H9 (cell line): ENCODE measurements around the gene ANKH. TPM values are rescaled to one million over a fixed set of nuclear protein-coding genes. Genes with fewer than 3 reads are reported as not detected.

Experiments used
- DNase-seq: peaks from one replicate; pipeline ENCODE4 v3.0.0-alpha.2; 2017
- H2AFZ ChIP-seq: one replicate; pipeline ENCODE4 v1.6.1; 2013; ENCODE audit warnings: mild to moderate bottlenecking, low read length, control low read depth, moderate library complexity
- H2AK5ac ChIP-seq: 2 replicates; pipeline ENCODE4 v1.6.1; 2013; ENCODE audit warnings: low read length, control low read depth, mixed read lengths; ENCODE audit not compliant: insufficient read length
- H2BK120ac ChIP-seq: one replicate; pipeline ENCODE4 v1.6.1; 2013; ENCODE audit warnings: low read depth, mild to moderate bottlenecking, low read length, control low read depth, inconsistent platforms; ENCODE audit not compliant: poor library complexity, severe bottlenecking
- H2BK12ac ChIP-seq: 2 replicates; pipeline ENCODE4 v1.6.1; 2013; ENCODE audit warnings: low read length, control low read depth, mixed read lengths, low read depth; ENCODE audit not compliant: insufficient read length
- H2BK15ac ChIP-seq: 2 replicates; pipeline ENCODE4 v1.6.1; 2013; ENCODE audit warnings: low read depth, low read length, control low read depth
- H2BK20ac ChIP-seq: one replicate; pipeline ENCODE4 v1.6.1; 2013; ENCODE audit warnings: low read depth, mild to moderate bottlenecking, low read length, control low read depth, inconsistent platforms; ENCODE audit not compliant: poor library complexity, severe bottlenecking
- H2BK5ac ChIP-seq: 2 replicates; pipeline ENCODE4 v1.6.1; 2013; ENCODE audit warnings: low read length, control low read depth, mixed read lengths; ENCODE audit not compliant: insufficient read length
- H3K14ac ChIP-seq: 2 replicates; pipeline ENCODE4 v1.6.1; 2013; ENCODE audit warnings: low read length, control low read depth; ENCODE audit not compliant: insufficient read depth
- H3K18ac ChIP-seq: 2 replicates; pipeline ENCODE4 v1.6.1; 2013; ENCODE audit warnings: low read depth, mild to moderate bottlenecking, mixed read lengths, low read length, control low read depth; ENCODE audit not compliant: insufficient read length
- H3K23ac ChIP-seq: 2 replicates; pipeline ENCODE4 v1.6.1; 2013; ENCODE audit warnings: low read length, control low read depth, mixed read lengths, low read depth; ENCODE audit not compliant: insufficient read length
- H3K23me2 ChIP-seq: 2 replicates; pipeline ENCODE4 v1.6.1; 2013; ENCODE audit warnings: low read depth, mild to moderate bottlenecking, mixed read lengths, low read length, control low read depth; ENCODE audit not compliant: insufficient read length, poor library complexity, severe bottlenecking
- H3K27ac ChIP-seq: 2 replicates; pipeline ENCODE4 v1.5.1; 2013; ENCODE audit warnings: low read length, control low read depth, mixed read lengths, low read depth; ENCODE audit not compliant: insufficient read length
- H3K27me3 ChIP-seq: 2 replicates; pipeline ENCODE4 v1.6.1; 2013; ENCODE audit warnings: low read length, control low read depth, inconsistent platforms; ENCODE audit not compliant: insufficient read depth
- H3K4ac ChIP-seq: 2 replicates; pipeline ENCODE4 v1.6.1; 2013; ENCODE audit warnings: low read depth, mild to moderate bottlenecking, control low read depth, inconsistent platforms, low read length, moderate library complexity
- H3K4me1 ChIP-seq: 2 replicates; pipeline ENCODE4 v1.6.1; 2013; ENCODE audit warnings: low read length, control low read depth, inconsistent platforms; ENCODE audit not compliant: insufficient read depth
- H3K4me2 ChIP-seq: 2 replicates; pipeline ENCODE4 v1.6.1; 2013; ENCODE audit warnings: low read length, control low read depth, mixed read lengths; ENCODE audit not compliant: insufficient read length, insufficient read depth
- H3K56ac ChIP-seq: 2 replicates; pipeline ENCODE4 v1.6.1; 2013; ENCODE audit warnings: low read depth, mild to moderate bottlenecking, mixed read lengths, low read length, control low read depth; ENCODE audit not compliant: insufficient read length
- H3K79me1 ChIP-seq: 2 replicates; pipeline ENCODE4 v1.6.1; 2013; ENCODE audit warnings: low read depth, mild to moderate bottlenecking, moderate library complexity, low read length, control low read depth, inconsistent platforms; ENCODE audit not compliant: insufficient read depth, poor library complexity, severe bottlenecking
- H3K79me2 ChIP-seq: 2 replicates; pipeline ENCODE4 v1.6.1; 2013; ENCODE audit warnings: low read length, control low read depth, inconsistent platforms; ENCODE audit not compliant: insufficient read depth
- H3K9ac ChIP-seq: 2 replicates; pipeline ENCODE4 v1.6.1; 2013; ENCODE audit warnings: low read length, control low read depth, mixed read lengths; ENCODE audit not compliant: insufficient read length; ENCODE audit errors: extremely low read depth
- H3K9me3 ChIP-seq: one replicate; pipeline ENCODE4 v1.6.1; 2013; ENCODE audit warnings: low read depth, low read length, inconsistent platforms; ENCODE audit not compliant: control insufficient read depth
- H3T11ph ChIP-seq: one replicate; pipeline ENCODE4 v1.6.1; 2013; ENCODE audit warnings: mild to moderate bottlenecking, low read length, control low read depth, inconsistent platforms
- H4K20me1 ChIP-seq: one replicate; pipeline ENCODE4 v1.6.1; 2013; ENCODE audit not compliant: control insufficient read depth, insufficient read length, insufficient read depth
- H4K5ac ChIP-seq: 2 replicates; pipeline ENCODE4 v1.6.1; 2013; ENCODE audit warnings: low read depth, mild to moderate bottlenecking, mixed read lengths, low read length, control low read depth; ENCODE audit not compliant: insufficient read length
- H4K8ac ChIP-seq: replicated peaks from 2 replicates; pipeline ENCODE4 v1.6.1; 2013; ENCODE audit warnings: low read length, control low read depth, mixed read lengths, low read depth; ENCODE audit not compliant: insufficient read length
- H4K91ac ChIP-seq: 2 replicates; pipeline ENCODE4 v1.6.1; 2013; ENCODE audit warnings: low read depth, mild to moderate bottlenecking, moderate library complexity, mixed read lengths, low read length, control low read depth; ENCODE audit not compliant: insufficient read length
- H3K27ac Mint-ChIP-seq, 3 experiments: 2 replicates in 2 of 3; 3 replicates in 1 of 3; pipeline ENCODE4 v1.8.0; 2020 to 2021; ENCODE audit warnings: mixed read lengths in 3 of 3, mild to moderate bottlenecking in 1 of 3, moderate library complexity in 1 of 3
- H3K27me3 Mint-ChIP-seq: 2 replicates; pipeline ENCODE4 v1.8.0; 2021; ENCODE audit warnings: low read depth, mild to moderate bottlenecking, moderate library complexity, mixed read lengths
- H3K36me3 Mint-ChIP-seq, 3 experiments: 2 replicates in 2 of 3; 3 replicates in 1 of 3; pipeline ENCODE4 v1.8.0; 2020 to 2021; ENCODE audit warnings: low read depth in 3 of 3, mixed read lengths in 3 of 3; ENCODE audit not compliant: insufficient read depth in 1 of 3
- H3K4me1 Mint-ChIP-seq, 2 experiments: 2 replicates each; pipeline ENCODE4 v1.8.0; 2020; ENCODE audit warnings: mixed read lengths in 2 of 2
- H3K4me3 Mint-ChIP-seq, 2 experiments: 2 replicates in 1 of 2; 3 replicates in 1 of 2; pipeline ENCODE4 v1.8.0; 2020 to 2021; ENCODE audit warnings: mild to moderate bottlenecking in 2 of 2, mixed read lengths in 2 of 2, moderate library complexity in 1 of 2
- H3K9me3 Mint-ChIP-seq, 2 experiments: 2 replicates in 1 of 2; 3 replicates in 1 of 2; pipeline ENCODE4 v1.8.0; 2020; ENCODE audit warnings: mild to moderate bottlenecking in 2 of 2, mixed read lengths in 2 of 2, moderate library complexity in 1 of 2
- CTCF ChIP-seq: fragments of 200-600 bp; sonication (generic); conservative IDR thresholded peaks from 3 replicates; pipeline ENCODE4 v1.8.0; 2021; ENCODE audit warnings: antibody characterized with exemption, mild to moderate bottlenecking
- WGBS: extraction: QIAGEN DNeasy Blood & Tissue Kit; methylation state at CpG from one replicate; pipeline ENCODE4 v1.1.7; 2013; ENCODE audit warnings: missing lambda C conversion rate, low lambda C conversion rate, mixed read lengths; ENCODE audit not compliant: insufficient read length; ENCODE audit errors: extremely low coverage; 5-methylcytosine and 5-hydroxymethylcytosine counted together
- total RNA-seq: library from RNA; stranded (reverse); gene quantifications from 2 replicates; pipeline ENCODE4 v1.2.1, GENCODE V29; 2021

ANKH gene
- total RNA-seq, 1 experiment from 2014 or later = 9.6 TPM

DNA sequence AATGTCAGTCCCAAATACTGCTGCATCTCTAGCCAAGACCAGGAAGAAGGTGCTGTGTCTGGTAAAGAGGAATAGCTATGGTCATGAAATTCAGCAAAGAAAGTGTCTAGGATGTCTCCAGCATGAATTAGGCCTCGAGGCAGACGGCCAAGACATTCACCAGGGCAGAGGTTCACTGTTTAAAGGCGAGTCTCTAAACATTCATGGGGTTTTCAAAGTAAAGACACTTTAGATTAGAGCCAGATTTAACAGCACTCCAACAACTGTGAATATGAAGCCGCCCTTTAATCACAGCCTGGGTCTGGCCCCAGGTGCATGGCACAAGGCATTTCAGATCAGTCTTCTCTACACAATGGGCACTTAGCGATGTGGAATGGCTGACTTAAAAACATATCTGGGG is 95.0 kb downstream of the ANKH start:
- Histone ChIP-seq H3K18ac (no peak overlapping the region), H3K27me3 (no peaks in the 10 kb centered on the region), H3K79me2 (no peaks in the 10 kb centered on the region), H3K23ac (no peak overlapping the region), H3K27ac (no peak overlapping the region), H3K4me1 (no peaks in the 10 kb centered on the region; the same call in 1 of the 2 replicates), H3K23me2 (no peaks in the 10 kb centered on the region), H4K91ac (no peak overlapping the region), H3K4me2 (no peak overlapping the region), H2AFZ (no peak overlapping the region), H3K9me3 (no peaks in the 10 kb centered on the region), H3K56ac (no peak overlapping the region), H3T11ph (no peak overlapping the region), H3K79me1 (no peaks in the 10 kb centered on the region), H2BK12ac (no peak overlapping the region), H2AK5ac (no peak overlapping the region), H2BK15ac (no peak overlapping the region), H2BK5ac (no peak overlapping the region), H3K9ac (no peak overlapping the region), H4K8ac (no peak overlapping the region), H3K14ac (no peak overlapping the region), H2BK20ac (no peak overlapping the region), H2BK120ac (no peak overlapping the region), H4K5ac (no peak overlapping the region), H3K4ac (no peak overlapping the region), H4K20me1 (no peaks in the 10 kb centered on the region)
- Mint-ChIP-seq H3K36me3 (no peaks in the 10 kb centered on the region), H3K4me3 (no peak overlapping the region), H3K27me3 (no peaks in the 10 kb centered on the region), H3K27ac (no peak overlapping the region; a peak in 1 of 7 replicates), H3K9me3 (no peaks in the 10 kb centered on the region), H3K4me1 (peaks cover 17 to 18% of the 10 kb centered on the region in 2 experiments)
- no CpG with 5 or more reads among the region's 5 CpGs for WGBS
- no peak for TF ChIP-seq CTCF
- no peak for DNase-seq
